Measurements from ENCODE around the gene TSTD1. TPM values are rescaled to one million over a fixed set of nuclear protein-coding genes. Genes with fewer than 3 reads are reported as not detected.

Gene TSTD1
- total and polyA plus RNA-seq, 2 donors (not counting 1 experiment from before 2014, with no cell fraction given): 0.24 to 0.66 TPM

- TF ChIP-seq CTCF (conservative IDR thresholded peaks at IDR 0.05 in 1 of 2, IDR thresholded peaks at IDR 0.05 in 1 of 2; ENCODE audit: low read depth in 1 of 2, low read length in 2 of 2) (no peak), EZH2 (IDR thresholded peaks at IDR 0.05; ENCODE audit: low read length, missing control alignments) (no peak)
- Histone ChIP-seq H2AFZ (ENCODE audit: low read length) (no peak overlapping the region), H3K27me3 (ENCODE audit: control insufficient read depth, insufficient read depth, low read length) (no peaks in the 10 kb centered on the region), H3K4me2 (ENCODE audit: extremely low read depth, insufficient read depth, low read length) (no peak overlapping the region), H3K36me3 (ENCODE audit: control insufficient read depth, insufficient read depth, low read length) (no peaks in the 10 kb centered on the region), H3K79me2 (ENCODE audit: control insufficient read depth, insufficient read depth, low read length) (no peaks in the 10 kb centered on the region), H3K27ac (ENCODE audit: insufficient read depth, low read length) (no peak overlapping the region), H3K4me3 (replicated peaks in 1 of 4; ENCODE audit: control extremely low read depth in 1 of 4, insufficient read depth in 1 of 4, low read depth in 3 of 4, low read length in 4 of 4) (no peak overlapping the region), H3K9ac (ENCODE audit: insufficient read depth, low read length) (no peak overlapping the region), H3K9me3 (ENCODE audit: control insufficient read depth, insufficient read depth, low read depth, low read length) (no peaks in the 10 kb centered on the region), H4K20me1 (ENCODE audit: control insufficient read depth, extremely low read depth, insufficient read depth, low read length) (no peaks in the 10 kb centered on the region), H3K4me1 (ENCODE audit: control insufficient read depth, extremely low read depth, insufficient read depth, low read length) (no peaks in the 10 kb centered on the region)
- DNase-seq (ENCODE audit: low read depth in 2 of 2): no peak
Measured at GRCh38 chr1:161074676-161075368, 36.1 kb upstream of the TSTD1 start.

GRCh38 chr1:161073474-161074121 is 34.8 kb upstream of the TSTD1 start:
- no peak overlapping the region for H3K27ac ChIP-seq (ENCODE audit: insufficient read depth, low read length)
- no peaks in the 10 kb centered on the region for H3K27me3 ChIP-seq (ENCODE audit: control insufficient read depth, insufficient read depth, low read length)
- DNase-seq (ENCODE audit: low read depth in 2 of 2): no peak
- no peak overlapping the region for H2AFZ ChIP-seq (ENCODE audit: low read length)
- TF ChIP-seq CTCF (conservative IDR thresholded peaks at IDR 0.05 in 1 of 2, IDR thresholded peaks at IDR 0.05 in 1 of 2; ENCODE audit: low read depth in 1 of 2, low read length in 2 of 2): no peak
- TF ChIP-seq EZH2 (IDR thresholded peaks at IDR 0.05; ENCODE audit: low read length, missing control alignments): no peak
- no peaks in the 10 kb centered on the region for H4K20me1 ChIP-seq (ENCODE audit: control insufficient read depth, extremely low read depth, insufficient read depth, low read length)
- H3K36me3 ChIP-seq (ENCODE audit: control insufficient read depth, insufficient read depth, low read length): no peaks in the 10 kb centered on the region
- H3K9me3 ChIP-seq (ENCODE audit: control insufficient read depth, insufficient read depth, low read depth, low read length): no peaks in the 10 kb centered on the region
- no peaks in the 10 kb centered on the region for H3K4me1 ChIP-seq (ENCODE audit: control insufficient read depth, extremely low read depth, insufficient read depth, low read length)
- H3K4me2 ChIP-seq (ENCODE audit: extremely low read depth, insufficient read depth, low read length): no peak overlapping the region
- H3K79me2 ChIP-seq (ENCODE audit: control insufficient read depth, insufficient read depth, low read length): no peaks in the 10 kb centered on the region
- no peak overlapping the region for H3K4me3 ChIP-seq (replicated peaks in 1 of 4; ENCODE audit: control extremely low read depth in 1 of 4, insufficient read depth in 1 of 4, low read depth in 3 of 4, low read length in 4 of 4)
- H3K9ac ChIP-seq (ENCODE audit: insufficient read depth, low read length): no peak overlapping the region

GRCh38 chr1:161072751-161073449 is 34.1 kb upstream of the TSTD1 start:
- Histone ChIP-seq H4K20me1 (ENCODE audit: control insufficient read depth, extremely low read depth, insufficient read depth, low read length) (no peaks in the 10 kb centered on the region), H3K9me3 (ENCODE audit: control insufficient read depth, insufficient read depth, low read depth, low read length) (no peaks in the 10 kb centered on the region), H3K27me3 (ENCODE audit: control insufficient read depth, insufficient read depth, low read length) (peaks cover 1% of the 10 kb centered on the region), H3K79me2 (ENCODE audit: control insufficient read depth, insufficient read depth, low read length) (no peaks in the 10 kb centered on the region), H3K4me1 (ENCODE audit: control insufficient read depth, extremely low read depth, insufficient read depth, low read length) (no peaks in the 10 kb centered on the region), H3K4me3 (replicated peaks in 1 of 4; ENCODE audit: control extremely low read depth in 1 of 4, insufficient read depth in 1 of 4, low read depth in 3 of 4, low read length in 4 of 4) (no peak overlapping the region), H3K9ac (ENCODE audit: insufficient read depth, low read length) (no peak overlapping the region), H3K27ac (ENCODE audit: insufficient read depth, low read length) (no peak overlapping the region), H3K36me3 (ENCODE audit: control insufficient read depth, insufficient read depth, low read length) (no peaks in the 10 kb centered on the region), H2AFZ (ENCODE audit: low read length) (no peak overlapping the region), H3K4me2 (ENCODE audit: extremely low read depth, insufficient read depth, low read length) (no peak overlapping the region)
- no peak for DNase-seq (ENCODE audit: low read depth in 2 of 2)
- TF ChIP-seq EZH2 (IDR thresholded peaks at IDR 0.05; ENCODE audit: low read length, missing control alignments): no peak
- no peak for TF ChIP-seq CTCF (conservative IDR thresholded peaks at IDR 0.05 in 1 of 2, IDR thresholded peaks at IDR 0.05 in 1 of 2; ENCODE audit: low read depth in 1 of 2, low read length in 2 of 2)
